Measurements from ENCODE around the gene DCDC2C.

DNA sequence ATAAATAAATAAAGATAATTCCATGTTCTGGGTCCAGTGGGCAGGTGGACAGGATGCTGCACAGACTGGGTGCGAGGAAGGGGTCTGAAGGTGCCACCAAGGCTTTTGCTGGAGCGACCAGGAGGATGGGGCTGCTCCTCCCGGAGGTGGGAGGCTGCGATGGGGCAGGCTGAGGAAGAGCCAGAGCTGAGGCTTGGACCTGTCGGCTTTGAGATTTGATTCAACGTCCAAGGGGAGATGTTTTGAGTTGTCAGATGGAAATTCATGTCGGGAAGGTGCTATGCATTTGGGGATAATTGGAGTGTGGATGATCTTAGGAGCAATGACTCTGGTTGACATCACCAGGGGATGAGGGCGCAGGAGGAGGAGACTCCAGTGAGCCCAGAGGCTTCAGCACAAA lies 33.7 kb upstream of the DCDC2C start:
- TF ChIP-seq, protein P1, sequence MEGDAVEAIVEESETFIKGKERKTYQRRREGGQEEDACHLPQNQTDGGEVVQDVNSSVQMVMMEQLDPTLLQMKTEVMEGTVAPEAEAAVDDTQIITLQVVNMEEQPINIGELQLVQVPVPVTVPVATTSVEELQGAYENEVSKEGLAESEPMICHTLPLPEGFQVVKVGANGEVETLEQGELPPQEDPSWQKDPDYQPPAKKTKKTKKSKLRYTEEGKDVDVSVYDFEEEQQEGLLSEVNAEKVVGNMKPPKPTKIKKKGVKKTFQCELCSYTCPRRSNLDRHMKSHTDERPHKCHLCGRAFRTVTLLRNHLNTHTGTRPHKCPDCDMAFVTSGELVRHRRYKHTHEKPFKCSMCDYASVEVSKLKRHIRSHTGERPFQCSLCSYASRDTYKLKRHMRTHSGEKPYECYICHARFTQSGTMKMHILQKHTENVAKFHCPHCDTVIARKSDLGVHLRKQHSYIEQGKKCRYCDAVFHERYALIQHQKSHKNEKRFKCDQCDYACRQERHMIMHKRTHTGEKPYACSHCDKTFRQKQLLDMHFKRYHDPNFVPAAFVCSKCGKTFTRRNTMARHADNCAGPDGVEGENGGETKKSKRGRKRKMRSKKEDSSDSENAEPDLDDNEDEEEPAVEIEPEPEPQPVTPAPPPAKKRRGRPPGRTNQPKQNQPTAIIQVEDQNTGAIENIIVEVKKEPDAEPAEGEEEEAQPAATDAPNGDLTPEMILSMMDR (conservative IDR thresholded peaks at IDR 0.05; ENCODE audit: low read depth in 2 of 2), result no peak
- TF ChIP-seq EZH2phosphoT487 (IDR thresholded peaks at IDR 0.05; ENCODE audit: unreplicated experiment) (no peak), ZNF331 (CRISPR knock-in tag; IDR thresholded peaks at IDR 0.05; ENCODE audit: low read depth) (no peak), EZH2 (IDR thresholded peaks at IDR 0.05; ENCODE audit: low read depth, unreplicated experiment) (no peak)
- TF ChIP-seq, protein P2, sequence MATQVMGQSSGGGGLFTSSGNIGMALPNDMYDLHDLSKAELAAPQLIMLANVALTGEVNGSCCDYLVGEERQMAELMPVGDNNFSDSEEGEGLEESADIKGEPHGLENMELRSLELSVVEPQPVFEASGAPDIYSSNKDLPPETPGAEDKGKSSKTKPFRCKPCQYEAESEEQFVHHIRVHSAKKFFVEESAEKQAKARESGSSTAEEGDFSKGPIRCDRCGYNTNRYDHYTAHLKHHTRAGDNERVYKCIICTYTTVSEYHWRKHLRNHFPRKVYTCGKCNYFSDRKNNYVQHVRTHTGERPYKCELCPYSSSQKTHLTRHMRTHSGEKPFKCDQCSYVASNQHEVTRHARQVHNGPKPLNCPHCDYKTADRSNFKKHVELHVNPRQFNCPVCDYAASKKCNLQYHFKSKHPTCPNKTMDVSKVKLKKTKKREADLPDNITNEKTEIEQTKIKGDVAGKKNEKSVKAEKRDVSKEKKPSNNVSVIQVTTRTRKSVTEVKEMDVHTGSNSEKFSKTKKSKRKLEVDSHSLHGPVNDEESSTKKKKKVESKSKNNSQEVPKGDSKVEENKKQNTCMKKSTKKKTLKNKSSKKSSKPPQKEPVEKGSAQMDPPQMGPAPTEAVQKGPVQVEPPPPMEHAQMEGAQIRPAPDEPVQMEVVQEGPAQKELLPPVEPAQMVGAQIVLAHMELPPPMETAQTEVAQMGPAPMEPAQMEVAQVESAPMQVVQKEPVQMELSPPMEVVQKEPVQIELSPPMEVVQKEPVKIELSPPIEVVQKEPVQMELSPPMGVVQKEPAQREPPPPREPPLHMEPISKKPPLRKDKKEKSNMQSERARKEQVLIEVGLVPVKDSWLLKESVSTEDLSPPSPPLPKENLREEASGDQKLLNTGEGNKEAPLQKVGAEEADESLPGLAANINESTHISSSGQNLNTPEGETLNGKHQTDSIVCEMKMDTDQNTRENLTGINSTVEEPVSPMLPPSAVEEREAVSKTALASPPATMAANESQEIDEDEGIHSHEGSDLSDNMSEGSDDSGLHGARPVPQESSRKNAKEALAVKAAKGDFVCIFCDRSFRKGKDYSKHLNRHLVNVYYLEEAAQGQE (IDR thresholded peaks at IDR 0.05; ENCODE audit: unreplicated experiment), result no peak

Measured in GM23338 (cell line).